ENCODE results near the gene FBXO42.

- no peak for TF ChIP-seq POLR2A (IDR thresholded peaks at IDR 0.05)
- no peak for TF ChIP-seq CTCF (IDR thresholded peaks at IDR 0.05)
Measured at GRCh38 chr1:16302709-16303627, 49.3 kb downstream of the FBXO42 start.
